ENCODE data around the gene LBH.

The LBH gene

DNA sequence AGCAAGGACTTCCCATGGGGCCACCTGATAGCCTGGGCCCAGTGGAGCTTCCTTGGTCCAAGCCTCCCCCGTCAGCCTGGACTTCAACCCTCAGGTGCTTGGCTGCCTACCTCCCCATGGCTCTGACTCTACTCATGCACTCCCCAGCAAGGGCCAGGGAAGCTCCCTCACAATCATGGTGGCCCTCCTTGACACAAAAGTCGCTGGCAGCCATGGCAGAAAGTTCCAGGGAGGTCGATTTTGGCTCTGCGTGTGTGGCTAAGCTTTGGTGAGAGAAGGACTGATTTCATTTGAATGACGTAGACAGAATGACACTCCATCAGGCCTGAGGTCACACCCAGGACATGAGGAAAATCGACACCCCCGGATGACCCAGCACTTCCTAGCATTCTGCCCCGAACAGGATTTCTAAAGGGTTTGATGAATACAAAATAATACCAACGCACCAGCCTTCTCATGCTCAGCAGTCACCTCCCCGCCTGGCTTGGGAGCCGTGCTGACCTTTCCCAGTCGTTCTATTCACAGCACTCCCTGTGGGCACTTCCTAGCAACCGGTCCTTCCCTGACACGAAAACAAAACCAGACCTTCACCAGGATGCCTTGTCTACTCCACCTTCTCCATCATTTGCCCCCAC, 52.7 kb downstream of the LBH start:
- CTCF ChIA-PET: no interaction called here
- DNase-seq (ENCODE audit: extremely low spot score): no peak
- TF ChIP-seq TARDBP (IDR thresholded peaks at IDR 0.05): no peak
- TF ChIP-seq ZNF384 (IDR thresholded peaks at IDR 0.05): no peak
- TF ChIP-seq L3MBTL2 (conservative IDR thresholded peaks at IDR 0.05): no peak
- no peak for TF ChIP-seq SP1 (IDR thresholded peaks at IDR 0.05)
- TF ChIP-seq PKNOX1 (IDR thresholded peaks at IDR 0.05): no peak
- no peak for TF ChIP-seq ARNT (IDR thresholded peaks at IDR 0.05)
- no peak for TF ChIP-seq NFRKB (IDR thresholded peaks at IDR 0.05)
- POLR2A ChIA-PET: no interaction called here

- no peak for DNase-seq (ENCODE audit: extremely low spot score)
- POLR2A ChIA-PET: no interaction called here
- CTCF ChIA-PET: no interaction called here
- TF ChIP-seq L3MBTL2 (conservative IDR thresholded peaks at IDR 0.05) (no peak), LEF1 (IDR thresholded peaks at IDR 0.05; ENCODE audit: borderline replicate concordance) (no peak), TARDBP (IDR thresholded peaks at IDR 0.05) (no peak), SUZ12 (IDR thresholded peaks at IDR 0.05) (no peak), ZNF384 (IDR thresholded peaks at IDR 0.05) (no peak), ELF4 (IDR thresholded peaks at IDR 0.05) (no peak)
Observed at GRCh38 chr2:30285758-30286157, 54.4 kb downstream of the LBH start.

- POLR2A ChIA-PET: no interaction called here
- DNase-seq (ENCODE audit: extremely low spot score): no peak
- no peak for TF ChIP-seq LEF1 (IDR thresholded peaks at IDR 0.05; ENCODE audit: borderline replicate concordance)
- TF ChIP-seq ELF4 (IDR thresholded peaks at IDR 0.05): no peak
- no peak for TF ChIP-seq NFRKB (IDR thresholded peaks at IDR 0.05)
- TF ChIP-seq FOXK2 (IDR thresholded peaks at IDR 0.05): no peak
- no peak for TF ChIP-seq SP1 (IDR thresholded peaks at IDR 0.05)
- CTCF ChIA-PET: interaction anchor here (0.7 kb wide), 1 partner anchor 126 kb away, joined by 3 read pairs; no protein-coding TSS in a partner anchor
Observed at GRCh38 chr2:30287190-30287840, 56.0 kb downstream of the LBH start.

GRCh38 chr2:30287857-30288513, 56.7 kb downstream of the LBH start:
- TF ChIP-seq SUZ12 (IDR thresholded peaks at IDR 0.05) (no peak), TARDBP (IDR thresholded peaks at IDR 0.05) (no peak), FOXM1 (IDR thresholded peaks at IDR 0.05; ENCODE audit: borderline replicate concordance) (no peak), ARNT (IDR thresholded peaks at IDR 0.05) (no peak), FOXA1 (IDR thresholded peaks at IDR 0.05) (no peak), SP1 (IDR thresholded peaks at IDR 0.05) (no peak), NFRKB (IDR thresholded peaks at IDR 0.05) (no peak), BHLHE40 (IDR thresholded peaks at IDR 0.05; ENCODE audit: borderline replicate concordance) (no peak), PKNOX1 (IDR thresholded peaks at IDR 0.05) (no peak), LEF1 (IDR thresholded peaks at IDR 0.05; ENCODE audit: borderline replicate concordance) (no peak), ELF4 (IDR thresholded peaks at IDR 0.05) (no peak), CTBP1 (IDR thresholded peaks at IDR 0.05; ENCODE audit: borderline replicate concordance) (no peak), HDGF (IDR thresholded peaks at IDR 0.05; ENCODE audit: borderline replicate concordance) (no peak), FOXK2 (IDR thresholded peaks at IDR 0.05) (no peak), L3MBTL2 (conservative IDR thresholded peaks at IDR 0.05) (no peak)
- CTCF ChIA-PET: interaction anchor here (0.7 kb wide), 1 partner anchor 125 kb away, joined by 3 read pairs; no protein-coding TSS in a partner anchor
- POLR2A ChIA-PET: no interaction called here
- no peak for DNase-seq (ENCODE audit: extremely low spot score)

DNA sequence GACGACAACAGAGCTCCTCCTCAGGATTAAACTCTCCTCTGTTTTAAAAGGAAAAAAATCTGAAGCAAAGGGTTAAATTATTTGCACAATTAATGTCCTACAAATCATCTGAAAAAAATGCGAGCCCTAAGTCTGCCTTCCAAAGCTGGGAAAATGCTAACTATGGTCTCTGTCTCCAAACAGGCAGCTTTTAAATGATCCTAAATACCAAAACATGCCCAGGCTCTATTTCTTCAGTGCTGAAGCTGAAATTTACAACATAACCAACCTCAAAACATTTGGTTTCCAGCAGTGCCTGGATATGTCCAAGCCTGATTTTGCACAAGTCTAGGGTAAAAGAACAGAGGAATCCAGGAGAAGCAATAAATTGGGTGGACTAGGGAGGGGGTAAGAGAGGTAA, 57.2 kb downstream of the LBH start:
- ChIA-PET POLR2A (no interaction called here), CTCF (no interaction called here)
- TF ChIP-seq ELF4 (IDR thresholded peaks at IDR 0.05): no peak
- TF ChIP-seq BHLHE40 (IDR thresholded peaks at IDR 0.05; ENCODE audit: borderline replicate concordance): no peak
- no peak for TF ChIP-seq CTBP1 (IDR thresholded peaks at IDR 0.05; ENCODE audit: borderline replicate concordance)
- no peak for TF ChIP-seq LEF1 (IDR thresholded peaks at IDR 0.05; ENCODE audit: borderline replicate concordance)
- TF ChIP-seq ZNF384 (IDR thresholded peaks at IDR 0.05): no peak
- TF ChIP-seq TARDBP (IDR thresholded peaks at IDR 0.05): no peak
- TF ChIP-seq FOXA1 (IDR thresholded peaks at IDR 0.05): no peak
- TF ChIP-seq FOXM1 (IDR thresholded peaks at IDR 0.05; ENCODE audit: borderline replicate concordance): no peak
- TF ChIP-seq FOXK2 (IDR thresholded peaks at IDR 0.05): no peak
- TF ChIP-seq SUZ12 (IDR thresholded peaks at IDR 0.05): no peak
- TF ChIP-seq HDGF (IDR thresholded peaks at IDR 0.05; ENCODE audit: borderline replicate concordance): no peak
- TF ChIP-seq PKNOX1 (IDR thresholded peaks at IDR 0.05): no peak
- TF ChIP-seq SP1 (IDR thresholded peaks at IDR 0.05): no peak
- TF ChIP-seq L3MBTL2 (conservative IDR thresholded peaks at IDR 0.05): no peak
- TF ChIP-seq NFRKB (IDR thresholded peaks at IDR 0.05): no peak
- no peak for TF ChIP-seq ARNT (IDR thresholded peaks at IDR 0.05)
- no peak for DNase-seq (ENCODE audit: extremely low spot score)

DNA sequence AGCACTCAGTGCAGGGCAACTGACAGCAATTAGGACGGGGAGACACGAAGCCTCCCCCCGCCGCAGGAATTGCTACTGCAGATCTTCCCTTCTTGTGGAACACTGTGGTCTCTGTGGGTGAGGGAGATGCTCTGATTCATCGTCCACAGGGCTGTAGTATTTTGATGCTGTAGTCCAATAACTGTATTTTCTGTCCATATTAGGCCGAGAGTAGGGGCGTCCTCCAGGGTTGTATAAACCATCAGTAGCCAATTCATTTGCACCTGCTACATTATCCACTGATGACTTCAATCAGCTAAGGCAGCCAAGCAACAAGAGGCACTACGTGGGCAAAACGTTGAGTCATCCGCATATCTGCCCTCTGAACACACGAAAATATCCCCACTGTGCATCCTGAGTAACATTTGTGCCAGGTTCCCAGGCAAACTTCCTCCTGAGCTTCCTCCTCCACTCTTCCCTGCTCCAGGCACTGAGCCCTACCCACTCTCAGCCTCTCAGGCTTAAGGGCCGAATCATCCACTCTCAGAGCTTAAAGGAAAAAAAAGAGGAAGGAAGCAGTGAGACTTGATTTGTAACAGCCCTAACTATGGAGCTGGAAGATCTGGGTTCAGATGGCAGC, 62.1 kb downstream of the LBH start:
- TF ChIP-seq LEF1 (IDR thresholded peaks at IDR 0.05; ENCODE audit: borderline replicate concordance) (no peak), ELF4 (IDR thresholded peaks at IDR 0.05) (no peak), ARNT (IDR thresholded peaks at IDR 0.05) (no peak), SUZ12 (IDR thresholded peaks at IDR 0.05) (no peak), TARDBP (IDR thresholded peaks at IDR 0.05) (no peak), CTBP1 (IDR thresholded peaks at IDR 0.05; ENCODE audit: borderline replicate concordance) (no peak)
- ChIA-PET CTCF (interaction anchor here (0.7 kb wide), 1 partner anchor 85 kb away, joined by 3 read pairs; no protein-coding TSS in a partner anchor), POLR2A (no interaction called here)
- DNase-seq (ENCODE audit: extremely low spot score): no peak

All from HEK293T (cell line).